SKM-1 (cell line): ENCODE measurements around the gene PNN.
"Not testable (repeated sequence)": the region's sequence is repeated elsewhere in the genome, so short reads cannot be mapped to it uniquely, and the experiment has no call there.

Experiments used
- DNase-seq: peaks from one replicate; lab custom pipeline; 2025; ENCODE audit not compliant: unreplicated experiment; lab: John Stamatoyannopoulos, UW

The PNN gene

GRCh38 chr14:39174560-39175444 is at the start of gene PNN:
Gene PNN (plus strand): TSS chr14:39175254. CDS start chr14:39175280, 26 bp downstream.
- peak; percentile 87 for DNase-seq

DNA sequence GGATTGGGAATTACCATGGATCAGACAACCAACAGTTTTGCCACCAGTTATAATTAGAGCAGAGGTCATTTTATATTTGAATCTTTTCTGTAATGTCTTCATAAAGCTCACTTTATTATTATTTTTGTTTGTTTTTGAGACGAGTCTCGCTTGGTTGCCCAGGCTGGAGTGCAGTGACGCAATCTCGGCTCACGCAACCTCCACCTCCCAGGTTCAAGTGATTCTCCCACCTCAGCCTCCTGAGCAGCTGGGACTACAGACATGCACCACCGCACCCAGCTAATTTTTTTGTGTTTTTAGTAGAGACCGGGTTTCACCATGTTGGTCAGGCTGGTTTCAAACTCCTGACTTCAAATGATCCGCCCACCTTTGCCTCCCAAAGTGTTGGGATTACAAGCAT is 37.2 kb upstream of the PNN start:
- DNase-seq = not testable (repeated sequence)

DNA sequence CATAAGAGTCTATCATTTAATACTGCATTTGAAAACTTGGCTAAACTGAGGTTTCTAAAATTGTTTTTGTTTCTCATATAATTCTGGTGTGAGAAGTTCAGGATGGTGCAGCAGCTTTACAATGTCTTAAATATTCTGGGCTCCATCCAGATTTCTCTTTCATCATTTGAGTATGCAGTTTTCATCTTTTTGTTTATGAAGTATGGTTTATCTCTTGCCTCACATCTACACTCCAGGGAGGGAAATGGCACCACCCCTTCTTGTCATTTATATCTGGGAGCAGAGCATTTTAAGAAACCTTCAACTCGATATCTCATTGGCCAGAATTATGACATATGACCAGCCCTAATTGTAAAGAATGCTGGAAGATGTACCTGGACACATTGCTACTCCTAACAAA is 36.6 kb upstream of the PNN start:
- no peak for DNase-seq

GRCh38 chr14:39140170-39140569 is 34.9 kb upstream of the PNN start:
- no peak for DNase-seq

DNA sequence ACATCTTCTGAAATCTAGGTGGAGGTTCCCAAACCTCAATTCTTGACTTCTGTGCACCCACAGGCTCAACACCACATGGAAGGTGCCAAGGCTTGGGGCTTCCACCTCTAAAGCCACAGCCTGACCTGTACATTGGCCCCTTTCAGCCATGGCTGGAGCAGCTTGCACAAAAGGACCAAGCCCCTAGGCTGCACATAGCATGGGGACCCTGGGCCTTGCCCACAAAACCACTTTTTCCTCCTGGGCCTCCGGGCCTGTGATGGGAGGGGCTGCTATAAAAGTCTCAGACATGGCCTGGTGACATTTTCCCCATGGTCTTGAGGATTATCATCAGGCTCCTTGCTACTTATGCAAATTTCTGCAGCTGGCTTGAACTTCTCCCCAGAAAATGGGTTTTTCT is 33.4 kb upstream of the PNN start:
- DNase-seq = not testable (repeated sequence)

GRCh38 chr14:39143226-39143625 is 31.8 kb upstream of the PNN start:
- not testable (repeated sequence) for DNase-seq

DNA sequence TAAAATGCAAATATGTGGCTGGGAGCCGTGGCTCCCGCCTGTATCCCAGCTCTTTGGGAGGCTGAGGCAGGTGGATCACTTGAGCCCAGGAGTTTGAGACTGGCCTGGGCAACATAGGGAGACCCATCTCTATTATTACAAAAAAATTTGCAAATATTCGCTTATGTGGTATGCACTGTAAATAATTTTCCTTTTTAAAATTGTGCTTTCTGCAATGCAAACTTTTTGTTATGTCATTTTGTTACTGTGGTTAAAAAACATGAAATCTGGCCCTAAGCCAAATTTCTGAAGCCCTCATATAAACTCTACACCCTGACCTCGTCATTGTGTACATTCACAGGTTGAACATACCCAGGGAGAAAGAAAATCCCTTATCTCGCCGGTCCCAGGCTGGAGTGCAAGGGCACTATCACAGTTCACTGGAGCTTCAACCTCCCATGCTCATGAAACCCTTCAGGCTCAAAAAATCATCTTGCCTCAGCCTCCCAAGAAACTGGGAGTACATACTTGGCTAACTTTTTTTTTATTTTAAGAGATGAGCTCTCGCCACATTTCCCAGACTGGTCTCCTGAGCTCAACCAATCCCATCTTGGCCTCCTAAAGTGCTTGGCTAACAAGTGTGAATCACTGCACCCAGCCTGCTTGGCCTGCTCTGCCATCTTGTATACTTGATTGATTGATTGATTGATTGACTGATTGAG is 29.6 kb upstream of the PNN start:
- DNase-seq = no peak

DNA sequence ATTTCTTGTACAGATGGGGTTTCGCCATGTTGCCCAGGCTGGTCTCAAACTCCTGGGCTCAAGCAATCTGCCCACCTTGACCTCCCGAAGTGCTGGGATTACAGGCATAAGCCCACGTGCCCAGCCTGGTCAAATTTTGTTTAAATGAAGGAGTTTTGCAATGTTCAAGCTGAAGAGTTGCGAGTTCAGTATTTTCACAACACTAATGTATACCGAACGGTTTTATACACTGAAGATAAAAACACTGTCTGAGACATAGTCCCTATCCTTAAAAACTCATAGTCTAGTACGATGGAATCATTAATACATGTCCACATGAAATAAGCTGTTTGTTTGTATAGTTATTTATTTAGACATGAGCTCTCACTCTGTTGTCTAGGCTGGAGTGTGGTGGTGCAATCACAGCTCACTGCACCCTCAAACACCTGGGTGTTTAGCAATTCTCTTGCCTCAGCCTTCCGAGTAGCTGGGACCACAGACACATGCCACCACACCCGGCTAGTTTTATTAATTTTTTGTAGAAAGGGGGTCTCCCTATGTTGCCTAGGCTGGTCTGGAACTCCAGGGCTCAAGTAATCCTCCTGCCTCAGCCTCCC is 20.4 kb upstream of the PNN start:
- no peak for DNase-seq

DNA sequence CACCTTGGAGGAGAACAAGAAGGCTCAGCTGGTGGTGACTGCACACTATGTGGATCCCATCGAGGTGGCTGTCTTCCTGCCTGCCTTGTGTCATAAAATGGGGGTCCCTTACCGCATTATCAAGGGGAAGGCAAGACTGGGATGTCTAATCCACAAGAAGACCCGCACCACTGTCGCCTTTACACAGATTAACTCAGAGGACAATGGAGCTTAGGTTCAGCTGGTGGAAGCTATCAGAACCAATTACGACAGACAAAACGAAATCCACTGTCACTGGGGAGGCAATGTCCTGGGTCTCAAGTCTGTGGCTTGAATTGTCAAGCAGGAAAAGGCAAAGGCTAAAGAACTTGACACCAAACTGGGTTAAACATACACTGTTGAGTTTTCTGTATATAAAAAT is 17.6 kb upstream of the PNN start:
- no peak for DNase-seq

- DNase-seq = no peak
Measured at GRCh38 chr14:39158222-39158858, 16.7 kb upstream of the PNN start.

DNA sequence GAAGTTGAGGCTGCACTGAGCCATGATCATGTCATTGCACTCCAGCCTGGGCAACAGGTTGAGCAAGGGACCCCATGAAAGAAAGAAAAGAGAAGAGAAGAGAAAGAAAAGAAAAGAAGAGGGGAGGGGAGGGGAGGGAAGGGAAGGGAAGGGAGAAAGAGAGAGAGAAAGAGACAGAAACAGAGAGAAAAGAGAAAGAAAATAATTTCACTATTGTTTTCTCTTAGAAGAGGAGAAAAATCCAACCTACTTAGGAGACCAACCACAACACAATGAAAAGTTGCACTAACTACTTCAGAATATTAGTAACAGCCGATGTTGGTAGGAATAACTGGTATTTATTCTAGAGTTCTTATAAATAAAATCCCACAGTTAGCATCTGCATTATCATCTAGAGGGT is 14.6 kb upstream of the PNN start:
- DNase-seq = no peak

GRCh38 chr14:39167797-39168320 is 7.2 kb upstream of the PNN start:
- not testable (repeated sequence) for DNase-seq

DNA sequence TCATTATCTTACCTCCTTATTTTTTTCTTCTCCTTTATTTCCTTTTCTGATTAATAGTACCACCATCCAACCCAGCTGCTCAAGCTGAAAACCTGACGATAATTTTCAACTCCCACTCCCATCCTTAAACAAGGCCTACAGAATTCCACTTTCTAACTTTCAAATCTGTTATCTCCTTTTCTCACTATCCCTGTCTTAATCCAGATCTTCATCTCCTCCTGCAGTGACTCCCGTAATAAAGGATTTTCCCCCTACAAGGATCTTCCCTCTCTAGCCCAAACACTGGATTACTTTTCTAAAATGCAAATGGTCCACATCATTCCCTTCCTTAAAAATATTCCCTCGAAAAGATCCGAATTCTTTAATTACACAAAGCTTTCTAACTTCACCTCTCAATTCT is 6.5 kb upstream of the PNN start:
- DNase-seq = no peak

DNA sequence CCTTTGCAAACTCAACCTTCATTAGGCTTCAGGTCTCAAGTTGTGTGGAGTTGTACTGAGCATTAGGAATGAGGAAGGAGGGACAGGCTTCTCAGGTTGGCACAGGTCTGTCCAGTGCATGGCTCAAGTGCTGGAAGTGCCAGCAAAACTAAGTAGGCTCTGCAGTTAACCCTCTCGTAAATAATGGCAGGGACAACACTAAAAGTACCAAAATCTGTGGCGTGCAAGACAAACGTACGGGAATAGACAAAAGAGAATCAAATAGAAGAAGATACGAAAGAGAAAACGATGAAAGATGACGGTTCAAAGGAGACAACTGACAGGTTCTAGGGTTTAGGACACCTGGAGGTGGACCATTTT is 5.5 kb upstream of the PNN start:
- no peak for DNase-seq

- no peak for DNase-seq
Measured at GRCh38 chr14:39173198-39173597, 1.9 kb upstream of the PNN start.

DNA sequence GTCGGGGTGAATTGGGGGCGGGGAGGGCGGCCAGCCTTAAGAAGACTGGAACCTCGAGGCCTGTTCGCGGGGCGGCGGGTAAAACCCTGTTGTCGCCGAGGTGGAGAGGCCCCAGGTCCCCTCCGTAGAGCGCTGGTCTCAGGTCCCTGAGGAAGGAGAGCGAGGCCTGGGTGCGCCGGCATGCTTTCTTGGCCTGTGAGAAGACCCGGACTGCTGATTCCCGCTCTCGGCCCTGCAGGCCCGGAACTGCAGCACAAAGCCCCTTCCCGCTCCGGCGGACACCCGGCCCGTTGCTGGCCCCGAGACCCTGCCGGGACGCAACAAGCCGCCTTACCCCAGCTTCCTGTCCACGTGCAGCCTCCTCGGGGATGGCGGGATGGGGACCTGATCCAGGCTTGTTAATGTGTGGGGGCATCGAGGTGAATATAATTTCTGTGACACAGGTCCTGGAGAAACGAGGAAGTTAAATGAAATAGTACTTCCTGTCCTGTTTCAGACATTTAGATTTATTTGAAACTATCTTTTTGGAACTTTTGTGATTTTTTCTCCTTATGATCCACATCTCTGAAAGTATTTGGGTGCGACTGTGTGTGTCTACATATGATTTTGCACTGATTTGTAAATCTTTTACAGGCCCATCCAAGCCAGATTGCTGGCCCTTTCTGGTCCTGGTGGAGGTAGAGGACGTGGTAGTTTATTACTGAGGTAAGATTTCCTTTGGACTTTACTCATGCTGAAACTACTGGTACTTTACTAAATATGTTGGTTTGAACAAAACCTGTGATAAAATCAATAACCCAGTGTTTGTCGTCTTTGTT is 600 bp downstream of the PNN start:
- DNase-seq = no peak

DNA sequence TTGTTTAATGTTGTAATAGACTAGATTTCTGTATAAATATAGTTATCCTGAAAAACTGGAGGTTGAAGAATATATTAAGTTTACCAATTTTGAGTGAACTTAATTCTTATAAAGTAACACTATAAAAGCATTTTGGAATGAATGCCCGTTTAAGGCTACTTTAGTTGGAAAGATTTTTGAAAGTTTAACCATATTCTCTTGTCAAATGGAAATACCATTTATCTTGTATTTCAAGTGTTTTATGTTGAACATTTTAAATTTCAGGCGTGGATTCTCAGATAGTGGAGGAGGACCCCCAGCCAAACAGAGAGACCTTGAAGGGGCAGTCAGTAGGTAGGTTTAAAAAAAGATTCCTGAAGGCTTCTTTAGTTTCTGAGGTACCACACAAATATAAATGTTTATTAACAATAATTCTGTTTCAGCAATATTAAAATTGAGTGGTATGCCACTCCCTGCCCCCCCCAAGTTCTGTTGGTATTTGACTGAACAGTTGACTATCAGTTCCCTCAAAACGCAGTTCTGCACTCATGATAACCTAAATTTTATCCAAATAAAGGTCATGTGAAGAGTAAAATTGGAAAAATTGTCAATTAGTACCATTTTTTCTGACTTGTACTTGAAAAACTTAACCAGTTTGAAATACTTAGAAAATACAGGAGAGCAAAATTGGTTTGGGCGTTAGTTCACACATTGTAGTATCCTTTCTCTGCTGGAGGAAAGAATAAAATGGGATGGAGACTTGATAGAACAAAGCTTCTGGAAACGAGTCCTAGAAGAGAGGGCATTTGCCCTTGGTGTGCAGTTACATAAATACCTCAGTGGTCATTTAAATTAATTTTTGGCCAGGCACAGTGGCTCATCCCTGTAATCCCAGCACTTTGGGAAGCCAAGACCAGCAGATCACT is 1.5 kb downstream of the PNN start:
- no peak for DNase-seq

GRCh38 chr14:39177168-39177545 is 2.1 kb downstream of the PNN start:
- DNase-seq = no peak

DNA sequence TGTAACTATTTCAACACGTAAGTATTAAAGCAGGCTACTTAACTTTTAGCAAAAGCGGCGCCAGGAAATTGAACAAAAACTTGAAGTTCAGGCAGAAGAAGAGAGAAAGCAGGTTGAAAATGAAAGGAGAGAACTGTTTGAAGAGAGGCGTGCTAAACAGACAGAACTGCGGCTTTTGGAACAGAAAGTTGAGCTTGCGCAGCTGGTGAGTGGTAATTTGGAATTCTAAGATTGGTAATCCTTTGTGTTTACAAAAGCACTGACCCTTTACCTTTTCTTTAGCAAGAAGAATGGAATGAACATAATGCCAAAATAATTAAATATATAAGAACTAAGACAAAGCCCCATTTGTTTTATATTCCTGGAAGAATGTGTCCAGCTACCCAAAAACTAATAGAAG is 4.0 kb downstream of the PNN start:
- no peak for DNase-seq

DNA sequence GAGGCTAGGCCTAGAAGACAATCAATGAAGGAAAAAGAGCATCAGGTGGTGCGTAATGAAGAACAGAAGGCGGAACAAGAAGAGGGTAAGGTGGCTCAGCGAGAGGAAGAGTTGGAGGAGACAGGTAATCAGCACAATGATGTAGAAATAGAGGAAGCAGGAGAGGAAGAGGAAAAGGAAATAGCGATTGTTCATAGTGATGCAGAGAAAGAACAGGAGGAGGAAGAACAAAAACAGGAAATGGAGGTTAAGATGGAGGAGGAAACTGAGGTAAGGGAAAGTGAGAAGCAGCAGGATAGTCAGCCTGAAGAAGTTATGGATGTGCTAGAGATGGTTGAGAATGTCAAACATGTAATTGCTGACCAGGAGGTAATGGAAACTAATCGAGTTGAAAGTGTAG is 5.5 kb downstream of the PNN start:
- DNase-seq = no peak
